Measurements from ENCODE around the gene ANKRD39. TPM values are rescaled to one million over a fixed set of nuclear protein-coding genes. Genes with fewer than 3 reads are reported as not detected.
A peak's percentile ranks its signal among the peaks of the same experiment; 100 is the strongest.
"Not testable (repeated sequence)": the region's sequence is repeated elsewhere in the genome, so short reads cannot be mapped to it uniquely, and the experiment has no call there.

Gene ANKRD39
- polyA plus RNA-seq, 10 donors: 4.2 to 8.7 (median 6.6) TPM

- DNase-seq: no peak
Observed at GRCh38 chr2:96813656-96814055, 44.2 kb downstream of the ANKRD39 start.

GRCh38 chr2:96811917-96812316 is 45.9 kb downstream of the ANKRD39 start:
- peak; percentile 78 to 94 (median 87) for DNase-seq

- no peak for DNase-seq
Observed at GRCh38 chr2:96810783-96811192, 47.0 kb downstream of the ANKRD39 start.

- DNase-seq: no peak
Observed at GRCh38 chr2:96809951-96810782, 47.6 kb downstream of the ANKRD39 start.

- DNase-seq: no peak
Observed at GRCh38 chr2:96809216-96809882, 48.5 kb downstream of the ANKRD39 start.

- DNase-seq: no peak
Observed at GRCh38 chr2:96808176-96808837, 49.5 kb downstream of the ANKRD39 start.

- no peak for DNase-seq
Observed at GRCh38 chr2:96807127-96807471, 50.7 kb downstream of the ANKRD39 start.

- no peak for DNase-seq
Observed at GRCh38 chr2:96806468-96807126, 51.2 kb downstream of the ANKRD39 start.

- DNase-seq: not testable (repeated sequence)
Observed at GRCh38 chr2:96805946-96806345, 51.9 kb downstream of the ANKRD39 start.

- DNase-seq: no peak
Observed at GRCh38 chr2:96804986-96805385, 52.8 kb downstream of the ANKRD39 start.

GRCh38 chr2:96802721-96803120 is 55.1 kb downstream of the ANKRD39 start:
- DNase-seq: no peak

- DNase-seq: no peak
Observed at GRCh38 chr2:96801786-96802595, 55.8 kb downstream of the ANKRD39 start.

- peak; percentile 39 to 80 (median 69) for DNase-seq
Observed at GRCh38 chr2:96801005-96801785, 56.6 kb downstream of the ANKRD39 start.

- no peak for DNase-seq
Observed at GRCh38 chr2:96800061-96801004, 57.5 kb downstream of the ANKRD39 start.

- no peak for DNase-seq
Observed at GRCh38 chr2:96799623-96799935, 58.2 kb downstream of the ANKRD39 start.

GRCh38 chr2:96798733-96799622 is 58.8 kb downstream of the ANKRD39 start:
- DNase-seq: no peak
